Measurements from ENCODE around the gene ZDHHC21.

- TF ChIP-seq POLR2AphosphoS5 (IDR thresholded peaks at IDR 0.05; ENCODE audit: low read depth, low read length) (no peak), TAF1 (IDR thresholded peaks at IDR 0.05; ENCODE audit: borderline replicate concordance, insufficient read depth, low read length) (no peak)
These were observed 119.9 kb downstream of the ZDHHC21 start for GRCh38 chr9:14573319-14573718.

Data from PFSK-1 (cell line).